HepG2 (cell line): ENCODE data around the gene ETF1. TPM values are rescaled to one million over a fixed set of nuclear protein-coding genes. Genes with fewer than 3 reads are reported as not detected.

ENCODE experiments used
- RFX5 ChIP-seq: IDR thresholded peaks from 2 replicates; pipeline ENCODE4 v1.6.1; 2011; ENCODE audit warnings: low read depth, low read length, improper control_type of control experiment
- SAFB2 ChIP-seq: sonication (generic); formaldehyde crosslinking; IDR thresholded peaks from 2 replicates; pipeline ENCODE4 v1.5.1; 2020; ENCODE audit warnings: missing genetic modification reagents, low read depth, mild to moderate bottlenecking, borderline replicate concordance
- SP140L ChIP-seq: sonication (generic); formaldehyde crosslinking; IDR thresholded peaks from 2 replicates; pipeline ENCODE4 v1.4.0; 2020; ENCODE audit warnings: missing genetic modification reagents, borderline replicate concordance
- TBP ChIP-seq: sonication (generic); formaldehyde crosslinking; IDR thresholded peaks from 2 replicates; pipeline ENCODE4 v1.5.0; 2020; ENCODE audit warnings: missing genetic modification reagents
- ZNF407 ChIP-seq: sonication (generic); formaldehyde crosslinking; IDR thresholded peaks from one replicate; pipeline ENCODE4 v1.5.1; 2020; ENCODE audit warnings: mild to moderate bottlenecking, missing genetic modification reagents; ENCODE audit errors: not compliant biosample characterization
- ZNF484 ChIP-seq: sonication (generic); formaldehyde crosslinking; IDR thresholded peaks from 2 replicates; pipeline ENCODE4 v1.5.1; 2020; ENCODE audit warnings: mild to moderate bottlenecking, low read depth, missing genetic modification reagents, borderline replicate concordance
- polyA plus RNA-seq, 8 experiments: library from polyadenylated mRNA; depleted of rRNA in 3 of 8; stranded (reverse) in 7 of 8; unstranded in 1 of 8; fragments of >200 nt; fragmentation: Illumina TruSeq in 4 of 8; extraction: Trizol in 4 of 8; gene quantifications; 2 replicates each; pipeline versions ENCODE4 v1.2.1 to v1.2.3, GENCODE V29; 2011 to 2016; ENCODE audit warnings: low read depth in 4 of 8, missing spikeins in 1 of 8, mixed read lengths in 1 of 8; ENCODE audit not compliant: insufficient read depth in 1 of 8
- total RNA-seq, 5 experiments: library from RNA; depleted of rRNA; stranded (reverse); fragments of >200 nt; fragmentation: Illumina TruSeq; extraction: Trizol; gene quantifications; 2 replicates each; pipeline ENCODE4 v1.2.3, GENCODE V29; 2016; ENCODE audit warnings: low read depth in 1 of 5
- TF ChIP-seq, protein P1 (sequence below): sonication (generic); formaldehyde crosslinking; conservative IDR thresholded peaks from 2 replicates; pipeline ENCODE4 v1.4.0; 2020; ENCODE audit warnings: mild to moderate bottlenecking, missing genetic modification reagents, moderate library complexity
- TF ChIP-seq, protein P2 (sequence below): sonication (generic); formaldehyde crosslinking; IDR thresholded peaks from 2 replicates; pipeline ENCODE4 v1.5.0; 2020; ENCODE audit warnings: missing genetic modification reagents
- TF ChIP-seq, protein P3 (sequence below): sonication (generic); formaldehyde crosslinking; IDR thresholded peaks from 2 replicates; pipeline ENCODE4 v1.8.0; 2022; ENCODE audit warnings: mild to moderate bottlenecking, missing genetic modification reagents, borderline replicate concordance

Gene ETF1
- total and polyA plus RNA-seq, 2 of the 13 experiments (the other 11 are each of a cell fraction or from before 2014, with no cell fraction given), result 52.1 to 184 TPM

DNA sequence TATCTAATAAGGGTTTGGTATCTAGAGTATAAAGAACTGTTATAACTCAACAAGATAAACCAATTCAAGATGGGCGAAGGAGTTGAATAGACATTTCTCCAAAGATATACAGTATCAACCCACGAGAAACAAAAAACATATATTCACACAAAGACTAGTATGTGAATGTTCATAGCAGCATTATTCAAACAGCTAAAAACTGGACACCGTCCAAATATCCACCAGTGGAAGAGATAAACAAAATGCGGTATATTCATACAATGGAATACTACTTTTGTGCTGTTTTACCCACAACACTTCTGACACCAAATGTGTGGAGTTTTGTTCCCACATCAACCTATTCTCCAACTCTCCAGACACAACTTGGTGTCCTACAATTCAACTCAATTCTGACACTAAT, 44.7 kb downstream of the ETF1 start (continued):
- TF ChIP-seq ZNF407 (CRISPR knock-in tag), result no peak
- TF ChIP-seq, protein P1, sequence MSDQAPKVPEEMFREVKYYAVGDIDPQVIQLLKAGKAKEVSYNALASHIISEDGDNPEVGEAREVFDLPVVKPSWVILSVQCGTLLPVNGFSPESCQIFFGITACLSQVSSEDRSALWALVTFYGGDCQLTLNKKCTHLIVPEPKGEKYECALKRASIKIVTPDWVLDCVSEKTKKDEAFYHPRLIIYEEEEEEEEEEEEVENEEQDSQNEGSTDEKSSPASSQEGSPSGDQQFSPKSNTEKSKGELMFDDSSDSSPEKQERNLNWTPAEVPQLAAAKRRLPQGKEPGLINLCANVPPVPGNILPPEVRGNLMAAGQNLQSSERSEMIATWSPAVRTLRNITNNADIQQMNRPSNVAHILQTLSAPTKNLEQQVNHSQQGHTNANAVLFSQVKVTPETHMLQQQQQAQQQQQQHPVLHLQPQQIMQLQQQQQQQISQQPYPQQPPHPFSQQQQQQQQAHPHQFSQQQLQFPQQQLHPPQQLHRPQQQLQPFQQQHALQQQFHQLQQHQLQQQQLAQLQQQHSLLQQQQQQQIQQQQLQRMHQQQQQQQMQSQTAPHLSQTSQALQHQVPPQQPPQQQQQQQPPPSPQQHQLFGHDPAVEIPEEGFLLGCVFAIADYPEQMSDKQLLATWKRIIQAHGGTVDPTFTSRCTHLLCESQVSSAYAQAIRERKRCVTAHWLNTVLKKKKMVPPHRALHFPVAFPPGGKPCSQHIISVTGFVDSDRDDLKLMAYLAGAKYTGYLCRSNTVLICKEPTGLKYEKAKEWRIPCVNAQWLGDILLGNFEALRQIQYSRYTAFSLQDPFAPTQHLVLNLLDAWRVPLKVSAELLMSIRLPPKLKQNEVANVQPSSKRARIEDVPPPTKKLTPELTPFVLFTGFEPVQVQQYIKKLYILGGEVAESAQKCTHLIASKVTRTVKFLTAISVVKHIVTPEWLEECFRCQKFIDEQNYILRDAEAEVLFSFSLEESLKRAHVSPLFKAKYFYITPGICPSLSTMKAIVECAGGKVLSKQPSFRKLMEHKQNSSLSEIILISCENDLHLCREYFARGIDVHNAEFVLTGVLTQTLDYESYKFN, result no peak
- no peak for TF ChIP-seq SP140L (CRISPR knock-in tag)
- TF ChIP-seq, protein P2, sequence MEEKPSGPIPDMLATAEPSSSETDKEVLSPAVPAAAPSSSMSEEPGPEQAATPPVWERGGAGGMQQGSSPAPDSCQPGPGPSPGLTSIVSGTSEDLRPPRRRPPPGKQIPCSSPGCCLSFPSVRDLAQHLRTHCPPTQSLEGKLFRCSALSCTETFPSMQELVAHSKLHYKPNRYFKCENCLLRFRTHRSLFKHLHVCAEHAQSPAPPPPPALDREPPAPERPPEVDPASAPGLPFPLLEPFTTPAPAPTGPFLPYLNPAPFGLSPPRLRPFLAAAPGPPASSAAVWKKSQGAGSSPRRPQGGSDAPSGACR (CRISPR knock-in tag), result no peak
- TF ChIP-seq, protein P3, sequence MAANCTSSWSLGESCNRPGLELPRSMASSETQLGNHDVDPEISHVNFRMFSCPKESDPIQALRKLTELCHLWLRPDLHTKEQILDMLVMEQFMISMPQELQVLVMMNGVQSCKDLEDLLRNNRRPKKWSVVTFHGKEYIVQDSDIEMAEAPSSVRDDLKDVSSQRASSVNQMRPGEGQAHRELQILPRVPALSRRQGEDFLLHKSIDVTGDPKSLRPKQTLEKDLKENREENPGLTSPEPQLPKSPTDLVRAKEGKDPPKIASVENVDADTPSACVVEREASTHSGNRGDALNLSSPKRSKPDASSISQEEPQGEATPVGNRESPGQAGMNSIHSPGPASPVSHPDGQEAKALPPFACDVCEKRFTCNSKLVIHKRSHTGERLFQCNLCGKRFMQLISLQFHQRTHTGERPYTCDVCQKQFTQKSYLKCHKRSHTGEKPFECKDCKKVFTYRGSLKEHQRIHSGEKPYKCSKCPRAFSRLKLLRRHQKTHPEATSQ (CRISPR knock-in tag), result no peak
- no peak for TF ChIP-seq ZNF484 (CRISPR knock-in tag)
- TF ChIP-seq SAFB2 (CRISPR knock-in tag), result no peak
- no peak for TF ChIP-seq RFX5
- TF ChIP-seq TBP, result no peak
- TF ChIP-seq, all 625 proteins: peak for 0
